Ectodermal cell (in vitro differentiated cells): ENCODE measurements around the gene LSS.
"Not testable (repeated sequence)": the region's sequence is repeated elsewhere in the genome, so short reads cannot be mapped to it uniquely, and the experiment has no call there.

Source experiments
- H3K27ac ChIP-seq: 2 replicates; pipeline ENCODE4 v1.7.0; 2013; ENCODE audit warnings: mild to moderate bottlenecking, low read depth, low read length; ENCODE audit not compliant: insufficient read depth, poor library complexity, severe bottlenecking
- H3K27me3 ChIP-seq: 2 replicates; pipeline ENCODE4 v1.7.0; 2013; ENCODE audit warnings: mild to moderate bottlenecking, low read length; ENCODE audit not compliant: insufficient read depth, control insufficient read depth, poor library complexity, severe bottlenecking
- H3K36me3 ChIP-seq: one replicate; pipeline ENCODE4 v1.7.0; 2013; ENCODE audit warnings: low read length; ENCODE audit not compliant: control insufficient read depth, insufficient read depth
- H3K4me1 ChIP-seq: one replicate; pipeline ENCODE4 v1.7.0; 2013; ENCODE audit warnings: low read length; ENCODE audit not compliant: control insufficient read depth, insufficient read depth
- H3K4me3 ChIP-seq: 2 replicates; pipeline ENCODE4 v1.7.0; 2013; ENCODE audit warnings: low read depth, low read length, control low read depth; ENCODE audit not compliant: insufficient read depth
- H3K9me3 ChIP-seq: 2 replicates; pipeline ENCODE4 v1.7.0; 2013; ENCODE audit warnings: mild to moderate bottlenecking, low read length, moderate library complexity; ENCODE audit not compliant: control insufficient read depth
- WGBS, 2 experiments: methylation state at CpG; one replicate each; pipeline ENCODE4 v1.1.7; 2013; ENCODE audit warnings: missing lambda C conversion rate in 2 of 2; 5-methylcytosine and 5-hydroxymethylcytosine counted together

The LSS gene

DNA sequence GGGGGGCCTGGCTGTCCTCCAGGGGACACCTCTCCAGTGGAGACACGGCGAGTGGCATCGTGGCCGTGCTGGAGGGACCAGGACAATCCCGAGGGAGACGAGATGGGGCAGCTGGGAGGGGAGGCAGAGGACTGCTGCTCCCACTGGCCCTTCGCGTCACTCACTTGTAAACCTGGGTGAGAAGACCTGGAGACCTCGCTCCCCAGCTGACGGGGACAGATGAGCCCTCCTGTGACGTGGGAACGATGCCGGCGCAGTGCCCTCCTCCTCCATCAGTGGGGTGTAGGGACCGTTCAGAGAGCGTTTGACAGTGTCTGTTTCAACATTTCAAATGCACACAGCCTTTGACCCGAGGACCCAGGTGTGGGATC lies 48.9 kb downstream of the LSS start:
- Histone ChIP-seq H3K27me3 (no peaks in the 10 kb centered on the region), H3K9me3 (no peaks in the 10 kb centered on the region), H3K27ac (no peak overlapping the region), H3K4me1 (no peaks in the 10 kb centered on the region), H3K36me3 (no peaks in the 10 kb centered on the region), H3K4me3 (no peak overlapping the region)
- WGBS, 2 experiments, result 91 to 95% methylated on average over 17 of the region's 17 CpGs

- Histone ChIP-seq H3K27ac (no peak overlapping the region), H3K4me3 (no peak overlapping the region), H3K9me3 (no peaks in the 10 kb centered on the region), H3K36me3 (no peaks in the 10 kb centered on the region), H3K27me3 (no peaks in the 10 kb centered on the region), H3K4me1 (no peaks in the 10 kb centered on the region)
- 88 to 92% methylated on average over 4 of the region's 4 CpGs for WGBS, 2 experiments
These were observed 49.6 kb downstream of the LSS start for GRCh38 chr21:46178961-46179360.

DNA sequence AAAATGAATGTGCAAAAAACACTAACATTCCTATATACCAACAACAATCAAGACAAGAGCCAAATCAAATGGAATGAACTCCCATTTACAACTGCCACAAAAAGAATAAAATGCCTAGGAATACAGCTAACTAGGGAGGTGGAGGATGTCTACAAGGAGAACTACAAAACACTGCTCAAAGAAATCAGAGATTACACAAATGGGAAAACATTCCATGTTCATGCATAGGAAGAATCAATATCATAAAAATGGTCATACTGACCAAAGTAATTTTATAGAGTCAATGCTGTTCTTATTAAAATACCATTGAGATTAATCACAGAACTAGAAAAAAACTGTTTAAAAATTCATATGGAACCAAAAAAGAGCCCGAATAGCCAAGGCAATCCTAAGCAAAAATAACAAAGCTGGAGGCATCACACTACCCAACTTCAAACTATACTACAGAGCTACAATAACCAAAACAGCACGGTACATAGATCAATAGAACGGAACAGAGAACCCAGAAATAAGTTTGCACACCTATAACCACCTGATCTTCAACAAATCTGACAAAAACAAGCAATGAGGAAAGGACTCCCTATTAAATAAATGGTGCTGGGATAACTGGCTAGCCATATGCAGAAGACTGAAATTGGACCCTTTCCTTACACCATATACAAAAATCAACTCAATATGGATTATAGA lies 52.0 kb downstream of the LSS start:
- H3K27me3 ChIP-seq, H3K27ac ChIP-seq, H3K36me3 ChIP-seq, H3K4me3 ChIP-seq, H3K9me3 ChIP-seq, H3K4me1 ChIP-seq: not testable (repeated sequence)
- 87 to 90% methylated on average over 3 of the region's 3 CpGs for WGBS, 2 experiments

DNA sequence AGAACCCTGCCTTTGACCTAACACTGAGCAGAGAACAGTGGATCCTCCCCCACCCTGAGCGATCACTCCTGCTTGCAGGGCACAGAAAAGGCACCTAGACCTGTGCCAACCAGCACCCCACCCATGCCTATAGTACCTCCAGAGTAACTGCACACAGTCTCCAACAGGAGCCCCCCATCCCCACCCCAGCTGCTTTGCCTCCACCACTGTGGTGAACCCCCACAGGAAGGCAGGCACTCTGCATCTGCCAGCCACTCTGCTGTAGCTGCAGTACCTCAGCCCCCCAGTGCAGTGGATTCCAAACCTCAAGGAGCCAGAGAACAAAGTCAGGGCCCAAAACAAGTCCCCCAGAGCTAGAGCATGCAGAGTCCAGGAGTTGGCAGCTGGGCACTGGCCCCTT lies 55.0 kb downstream of the LSS start:
- WGBS, 2 experiments, result 93 to 94% methylated on average over 1 of the region's 1 CpG
- H3K9me3 ChIP-seq, result no peaks in the 10 kb centered on the region
- H3K4me1 ChIP-seq, result no peaks in the 10 kb centered on the region
- no peak overlapping the region for H3K27ac ChIP-seq
- no peak overlapping the region for H3K4me3 ChIP-seq
- H3K36me3 ChIP-seq, result no peaks in the 10 kb centered on the region
- no peaks in the 10 kb centered on the region for H3K27me3 ChIP-seq

GRCh38 chr21:46172863-46173528 lies 55.6 kb downstream of the LSS start:
- H3K9me3 ChIP-seq, result no peaks in the 10 kb centered on the region
- H3K4me1 ChIP-seq, result no peaks in the 10 kb centered on the region
- WGBS, 2 experiments, result 91 to 92% methylated on average over 6 of the region's 6 CpGs
- no peaks in the 10 kb centered on the region for H3K36me3 ChIP-seq
- no peak overlapping the region for H3K4me3 ChIP-seq
- no peaks in the 10 kb centered on the region for H3K27me3 ChIP-seq
- no peak overlapping the region for H3K27ac ChIP-seq

- H3K4me1 ChIP-seq, result no peaks in the 10 kb centered on the region
- H3K27ac ChIP-seq, result no peak overlapping the region
- no peaks in the 10 kb centered on the region for H3K36me3 ChIP-seq
- H3K9me3 ChIP-seq, result no peaks in the 10 kb centered on the region
- no peak overlapping the region for H3K4me3 ChIP-seq
- 96% methylated on average over 21 of the region's 21 CpGs for WGBS, 2 experiments
- H3K27me3 ChIP-seq, result no peaks in the 10 kb centered on the region
These were observed 56.3 kb downstream of the LSS start for GRCh38 chr21:46171996-46172862.

DNA sequence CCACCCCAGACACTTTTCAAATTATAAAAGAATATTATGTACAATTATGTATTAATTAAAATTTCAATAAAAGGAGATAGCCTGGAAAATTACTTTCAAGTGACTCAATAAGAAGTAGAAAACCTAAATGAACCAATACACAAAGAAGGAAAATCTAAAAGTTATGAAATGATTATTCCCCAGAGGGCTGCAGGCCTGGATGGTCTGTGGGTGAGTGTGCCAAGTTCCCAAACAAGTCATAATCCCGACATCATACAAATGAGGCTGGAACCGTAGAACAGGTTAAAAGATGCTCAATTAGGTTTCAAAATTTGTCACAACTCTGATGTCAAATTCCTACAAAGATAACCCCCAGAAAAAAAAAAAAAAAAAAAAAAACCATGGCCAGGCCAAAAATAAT lies 57.0 kb downstream of the LSS start:
- Histone ChIP-seq H3K27ac (no peak overlapping the region), H3K4me3 (no peak overlapping the region), H3K36me3 (no peaks in the 10 kb centered on the region), H3K27me3 (no peaks in the 10 kb centered on the region), H3K9me3 (no peaks in the 10 kb centered on the region), H3K4me1 (no peaks in the 10 kb centered on the region)
- WGBS, 2 experiments, result 69 to 88% methylated on average over 2 of the region's 2 CpGs

DNA sequence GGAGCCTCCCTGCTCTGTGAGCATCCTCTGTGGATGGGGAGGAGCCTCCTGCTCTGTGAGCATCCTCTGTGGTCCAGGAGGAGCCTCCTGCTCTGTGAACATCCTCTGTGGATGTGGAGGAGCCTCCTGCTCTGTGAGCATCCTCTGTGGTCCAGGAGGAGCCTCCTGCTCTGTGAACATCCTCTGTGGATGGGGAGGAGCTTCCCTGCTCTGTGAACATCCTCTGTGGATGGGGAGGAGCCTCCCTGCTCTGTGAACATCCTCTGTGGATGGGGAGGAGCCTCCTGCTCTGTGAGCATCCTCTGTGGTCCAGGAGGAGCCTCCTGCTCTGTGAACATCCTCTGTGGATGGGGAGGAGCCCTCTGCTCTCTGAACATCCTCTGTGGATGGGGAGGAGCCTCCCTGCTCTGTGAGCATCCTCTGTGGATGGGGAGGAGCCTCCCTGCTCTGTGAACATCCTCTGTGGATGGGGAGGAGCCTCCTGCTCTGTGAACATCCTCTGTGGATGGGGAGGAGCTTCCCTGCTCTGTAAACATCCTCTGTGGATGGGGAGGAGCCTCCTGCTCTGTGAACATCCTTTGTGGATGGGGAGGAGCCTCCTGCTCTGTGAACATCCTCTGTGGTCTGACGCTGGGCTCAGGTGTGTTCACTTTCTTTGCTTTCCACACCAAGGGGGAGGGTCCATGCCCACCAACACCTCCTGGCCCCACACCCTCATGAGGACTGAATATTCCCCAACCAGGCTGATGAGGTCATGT lies 58.0 kb downstream of the LSS start:
- H3K4me1 ChIP-seq, H3K36me3 ChIP-seq, H3K27me3 ChIP-seq, H3K27ac ChIP-seq, H3K4me3 ChIP-seq, H3K9me3 ChIP-seq: not testable (repeated sequence)
- 90 to 98% methylated on average over 1 of the region's 1 CpG for WGBS, 2 experiments

GRCh38 chr21:46168659-46169386 lies 59.8 kb downstream of the LSS start:
- Histone ChIP-seq H3K27me3 (no peaks in the 10 kb centered on the region), H3K9me3 (no peaks in the 10 kb centered on the region), H3K4me3 (no peak overlapping the region), H3K36me3 (no peaks in the 10 kb centered on the region), H3K27ac (no peak overlapping the region), H3K4me1 (no peaks in the 10 kb centered on the region)
- WGBS, 2 experiments, result 92 to 94% methylated on average over 8 of the region's 8 CpGs
